ENCODE measurements around the gene CACNA1I.

The CACNA1I gene

DNA sequence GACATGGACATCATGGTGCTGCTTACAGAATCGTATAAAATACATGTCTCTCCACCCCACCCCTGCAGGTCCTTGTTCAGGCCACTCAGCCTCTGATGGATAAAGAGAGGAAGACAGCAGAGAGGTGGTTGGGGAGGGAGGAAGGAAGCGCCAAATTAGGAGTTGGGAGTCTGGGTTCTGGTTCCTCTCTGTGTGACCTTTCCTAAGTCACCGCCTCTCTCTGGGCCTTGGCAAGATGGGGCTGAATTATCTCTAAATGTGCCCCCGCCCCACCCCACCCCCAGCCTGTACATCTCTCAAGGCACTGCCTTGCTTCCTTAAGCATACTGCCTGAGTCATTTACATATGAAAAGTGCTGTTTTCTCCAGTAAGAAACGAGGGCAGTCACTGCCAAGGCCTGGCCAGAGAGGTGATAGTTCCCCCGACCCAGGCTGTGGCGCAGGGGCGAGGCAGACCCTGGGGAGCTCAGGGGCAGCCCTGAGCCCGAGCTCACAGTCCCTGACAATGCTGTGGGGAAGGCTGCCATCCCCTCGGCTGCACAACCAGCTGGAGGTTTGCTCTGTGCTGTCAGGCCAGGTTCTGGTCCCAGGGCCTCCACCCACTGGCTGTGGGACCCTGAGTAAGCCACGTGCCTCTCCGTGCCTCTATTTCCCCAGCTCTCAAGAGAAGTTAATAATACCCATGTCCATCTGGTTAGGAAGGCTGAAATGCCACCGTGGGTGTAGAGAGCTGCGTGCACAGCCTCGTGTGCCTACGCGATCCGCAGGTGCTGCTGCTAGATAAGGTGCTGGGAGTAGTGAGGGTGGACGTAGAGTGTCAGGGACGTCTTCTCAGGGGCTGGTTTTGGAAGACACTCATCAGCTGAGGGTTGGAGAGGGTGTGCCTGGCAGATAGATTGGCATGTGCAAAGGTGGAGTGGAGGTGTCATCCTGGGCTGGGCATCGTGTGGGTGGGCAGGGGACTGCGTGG, 55.3 kb downstream of the CACNA1I start:
- no peak for DNase-seq

- no peak for DNase-seq
These were observed 56.7 kb downstream of the CACNA1I start for GRCh38 chr22:39627208-39627607.

- DNase-seq, result no peak
These were observed 57.5 kb downstream of the CACNA1I start for GRCh38 chr22:39627865-39628562.

GRCh38 chr22:39628563-39629080, 58.1 kb downstream of the CACNA1I start:
- no peak for DNase-seq

- DNase-seq, result no peak
These were observed 59.3 kb downstream of the CACNA1I start for GRCh38 chr22:39629851-39630250.

DNA sequence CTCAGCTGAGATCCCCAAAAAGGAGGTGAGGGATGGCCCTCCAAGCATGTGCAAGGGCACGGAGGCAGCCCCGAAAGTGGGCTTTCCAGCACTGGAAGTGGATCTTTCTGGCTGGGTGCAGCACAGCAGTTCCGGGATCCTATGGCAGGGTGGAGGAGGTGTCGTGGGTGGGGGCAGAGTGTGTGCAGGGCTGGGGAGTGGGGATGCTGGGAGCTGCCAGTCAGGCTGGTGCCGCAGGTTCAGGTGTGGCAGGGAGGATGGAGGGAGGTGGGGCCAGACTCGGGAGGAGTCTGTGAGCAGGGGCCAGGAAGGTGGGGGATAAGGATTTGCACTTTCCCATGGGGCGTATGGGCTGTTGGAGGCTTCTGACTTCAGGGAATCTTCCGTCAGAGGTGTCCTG, 60.2 kb downstream of the CACNA1I start:
- no peak for DNase-seq

GRCh38 chr22:39631381-39632286, 61.1 kb downstream of the CACNA1I start:
- DNase-seq, result no peak

- DNase-seq, result no peak
These were observed 64.2 kb downstream of the CACNA1I start for GRCh38 chr22:39634530-39635405.

DNA sequence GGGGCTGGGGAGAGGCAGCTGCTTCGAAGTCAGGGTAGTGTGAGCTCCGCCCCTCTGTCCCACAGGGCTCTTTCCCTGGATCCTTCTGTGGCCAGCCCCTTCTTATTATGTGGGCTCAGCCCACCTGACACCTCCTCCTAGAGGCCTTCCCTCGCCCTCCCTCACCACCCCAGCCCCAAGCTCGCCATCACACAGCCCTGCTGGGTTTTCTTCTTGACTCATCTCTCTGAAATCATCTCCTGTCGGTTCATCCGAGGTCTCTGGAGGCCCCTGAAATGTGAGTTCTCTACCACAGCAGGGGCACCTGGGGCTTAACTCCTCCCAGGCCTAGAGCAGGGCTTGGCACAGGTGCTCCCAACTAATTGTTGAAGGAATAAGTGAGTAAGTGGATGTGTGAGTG, 65.2 kb downstream of the CACNA1I start:
- DNase-seq, result no peak

- DNase-seq, result no peak
These were observed 68.4 kb downstream of the CACNA1I start for GRCh38 chr22:39638958-39639357.

GRCh38 chr22:39641660-39642310, 71.2 kb downstream of the CACNA1I start:
- DNase-seq, result no peak

DNA sequence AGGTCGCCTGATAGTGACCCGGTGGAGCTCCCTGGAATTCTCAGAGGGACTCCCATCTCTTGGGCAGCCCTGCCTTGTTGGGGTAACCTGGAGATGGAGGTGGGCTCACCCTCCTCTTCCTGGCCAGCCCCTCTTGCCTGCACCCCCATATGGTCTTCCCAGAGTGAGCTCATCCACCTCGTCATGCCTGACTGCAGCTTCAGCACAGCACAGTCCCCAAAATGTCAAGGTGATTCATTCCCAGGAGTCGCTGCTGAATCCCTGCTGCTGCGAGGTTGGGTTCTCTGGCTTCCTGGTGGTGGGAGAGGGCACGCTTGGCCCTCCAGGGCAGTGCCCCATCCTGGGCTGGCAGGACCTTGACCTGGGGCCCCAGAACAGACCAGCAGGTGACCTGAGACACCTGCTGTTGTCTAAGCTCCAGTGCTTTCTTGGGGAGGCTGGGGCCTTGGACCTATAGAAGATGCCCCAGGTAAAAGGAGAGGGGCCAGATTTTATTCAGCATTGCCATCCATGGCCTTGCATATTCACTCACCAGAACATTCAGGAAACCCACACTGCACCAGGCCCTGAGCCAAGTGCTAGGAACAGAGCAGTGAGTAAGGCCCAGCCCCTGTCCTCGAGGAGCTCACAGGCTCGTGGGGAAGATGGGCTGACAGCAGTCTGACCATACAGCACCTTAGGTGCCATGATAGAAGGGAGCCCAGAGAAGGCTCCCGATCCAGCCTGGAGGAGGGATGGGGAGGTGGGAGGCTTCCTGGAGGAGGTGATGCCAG, 72.9 kb downstream of the CACNA1I start:
- no peak for DNase-seq

- DNase-seq, result no peak
These were observed 75.0 kb downstream of the CACNA1I start for GRCh38 chr22:39645532-39645931.

- DNase-seq, result no peak
These were observed 76.0 kb downstream of the CACNA1I start for GRCh38 chr22:39646398-39647063.

DNA sequence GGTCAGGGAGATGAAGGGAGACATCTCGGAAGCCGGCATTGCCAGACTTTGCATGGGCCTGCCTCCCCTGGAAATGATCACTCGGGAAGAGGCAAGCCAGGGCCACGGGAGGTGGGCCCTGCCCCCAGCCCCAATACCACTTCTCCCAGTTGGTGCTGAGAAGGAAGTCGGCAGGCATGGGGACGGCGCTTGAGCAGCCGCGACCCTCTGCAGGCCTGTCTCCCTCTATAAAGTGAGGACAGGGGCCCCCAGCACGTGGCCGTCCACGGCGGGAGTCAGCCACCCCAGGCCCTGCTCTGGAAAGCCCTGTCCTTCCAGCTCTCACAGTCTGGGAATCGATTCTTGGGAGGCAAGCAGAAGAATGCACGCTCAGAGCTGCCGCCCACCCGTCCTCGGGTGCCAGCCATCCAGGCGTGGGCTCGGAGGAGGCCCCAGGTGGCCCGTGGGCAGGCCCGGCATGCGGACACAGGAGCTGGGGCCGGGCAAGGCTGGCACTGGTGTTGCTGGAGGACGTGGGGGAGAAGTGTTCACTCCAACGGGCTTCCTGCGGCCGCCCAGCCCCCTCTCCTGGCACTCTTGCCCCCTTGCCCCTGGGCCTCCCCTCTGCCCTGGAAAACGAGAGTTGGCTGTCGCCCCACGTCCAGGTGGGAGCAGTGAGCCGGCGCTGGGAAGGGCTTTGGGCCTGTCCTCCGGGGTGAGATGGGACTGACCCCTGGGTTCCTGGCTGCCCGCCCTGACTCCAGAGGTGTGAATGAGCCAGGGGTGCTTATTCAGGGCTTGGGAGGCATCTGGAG, 77.5 kb downstream of the CACNA1I start:
- no peak for DNase-seq

- no peak for DNase-seq
These were observed 78.0 kb downstream of the CACNA1I start for GRCh38 chr22:39648630-39648950.

DNA sequence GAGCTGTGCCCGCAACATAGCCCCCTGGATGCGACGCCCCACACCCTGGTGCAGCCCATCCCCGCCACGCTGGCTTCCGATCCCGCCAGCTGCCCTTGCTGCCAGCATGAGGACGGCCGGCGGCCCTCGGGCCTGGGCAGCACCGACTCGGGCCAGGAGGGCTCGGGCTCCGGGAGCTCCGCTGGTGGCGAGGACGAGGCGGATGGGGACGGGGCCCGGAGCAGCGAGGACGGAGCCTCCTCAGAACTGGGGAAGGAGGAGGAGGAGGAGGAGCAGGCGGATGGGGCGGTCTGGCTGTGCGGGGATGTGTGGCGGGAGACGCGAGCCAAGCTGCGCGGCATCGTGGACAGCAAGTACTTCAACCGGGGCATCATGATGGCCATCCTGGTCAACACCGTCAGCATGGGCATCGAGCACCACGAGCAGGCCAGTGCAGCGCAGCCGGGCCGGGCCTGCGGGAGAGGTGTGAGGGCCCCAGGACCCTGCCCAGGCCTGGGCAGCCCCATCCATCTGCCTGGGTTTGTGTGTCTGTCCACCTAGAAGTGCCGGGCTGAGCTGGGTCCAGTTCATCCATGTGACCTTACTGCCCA, 79.0 kb downstream of the CACNA1I start:
- DNase-seq, result no peak
